SK-N-SH treated with all-trans-retinoic acid at 6 μM for 48 hours (cell line): ENCODE results near the gene KIF2C.

Experiments
- ARNTL ChIP-seq: fragments of 450-650 bp; formaldehyde crosslinking; IDR thresholded peaks from 2 replicates; pipeline ENCODE4 v1.5.0; 2020; ENCODE audit warnings: low read depth, mild to moderate bottlenecking, moderate library complexity, borderline replicate concordance
- BACH2 ChIP-seq: fragments of 250-450 bp; sonication (Bioruptor Pico); IDR thresholded peaks from 2 replicates; pipeline ENCODE4 v1.9.0; 2021; ENCODE audit warnings: mild to moderate bottlenecking, borderline replicate concordance
- ESRRG ChIP-seq: fragments of 250-450 bp; sonication (Bioruptor Pico); IDR thresholded peaks from 2 replicates; pipeline ENCODE4 v1.6.1; 2021; ENCODE audit warnings: mild to moderate bottlenecking
- ISL1 ChIP-seq: fragments of 250-450 bp; sonication (Bioruptor Pico); IDR thresholded peaks from 2 replicates; pipeline ENCODE4 v2.1.2; 2022; ENCODE audit warnings: mild to moderate bottlenecking, moderate library complexity
- PPARA ChIP-seq: fragments of 250-450 bp; sonication (Bioruptor Pico); IDR thresholded peaks from 2 replicates; pipeline ENCODE4 v1.5.0; 2020; ENCODE audit warnings: mild to moderate bottlenecking, borderline replicate concordance
- RARB ChIP-seq: fragments of 250-450 bp; sonication (Bioruptor Pico); IDR thresholded peaks from 2 replicates; pipeline ENCODE4 v1.8.0; 2021; ENCODE audit warnings: mild to moderate bottlenecking, moderate library complexity
- ZFP3 ChIP-seq: fragments of 250-450 bp; sonication (Bioruptor Pico); IDR thresholded peaks from 2 replicates; pipeline ENCODE4 v1.5.0; 2020; ENCODE audit warnings: mild to moderate bottlenecking, moderate library complexity
- ZNF70 ChIP-seq: fragments of 450-650 bp; formaldehyde crosslinking; IDR thresholded peaks from 2 replicates; pipeline ENCODE4 v1.5.0; 2020; ENCODE audit warnings: mild to moderate bottlenecking, moderate library complexity
- ZNF8 ChIP-seq: fragments of 450-650 bp; formaldehyde crosslinking; IDR thresholded peaks from 2 replicates; pipeline ENCODE4 v1.5.0; 2020; ENCODE audit warnings: mild to moderate bottlenecking, moderate library complexity
- TF ChIP-seq, protein P1 (sequence below): fragments of 250-450 bp; sonication (Bioruptor Pico); IDR thresholded peaks from 2 replicates; pipeline ENCODE4 v1.8.0; 2020; ENCODE audit warnings: mild to moderate bottlenecking, moderate library complexity, borderline replicate concordance
- TF ChIP-seq, protein P2 (sequence below): fragments of 250-450 bp; sonication (Bioruptor Pico); IDR thresholded peaks from 2 replicates; pipeline ENCODE4 v1.5.1; 2021; ENCODE audit warnings: mild to moderate bottlenecking, moderate library complexity
- TF ChIP-seq, protein P3 (sequence below): fragments of 250-450 bp; sonication (Bioruptor Pico); IDR thresholded peaks from 2 replicates; pipeline ENCODE4 v1.8.0; 2021; ENCODE audit warnings: low read depth, mild to moderate bottlenecking, moderate library complexity, borderline replicate concordance

DNA sequence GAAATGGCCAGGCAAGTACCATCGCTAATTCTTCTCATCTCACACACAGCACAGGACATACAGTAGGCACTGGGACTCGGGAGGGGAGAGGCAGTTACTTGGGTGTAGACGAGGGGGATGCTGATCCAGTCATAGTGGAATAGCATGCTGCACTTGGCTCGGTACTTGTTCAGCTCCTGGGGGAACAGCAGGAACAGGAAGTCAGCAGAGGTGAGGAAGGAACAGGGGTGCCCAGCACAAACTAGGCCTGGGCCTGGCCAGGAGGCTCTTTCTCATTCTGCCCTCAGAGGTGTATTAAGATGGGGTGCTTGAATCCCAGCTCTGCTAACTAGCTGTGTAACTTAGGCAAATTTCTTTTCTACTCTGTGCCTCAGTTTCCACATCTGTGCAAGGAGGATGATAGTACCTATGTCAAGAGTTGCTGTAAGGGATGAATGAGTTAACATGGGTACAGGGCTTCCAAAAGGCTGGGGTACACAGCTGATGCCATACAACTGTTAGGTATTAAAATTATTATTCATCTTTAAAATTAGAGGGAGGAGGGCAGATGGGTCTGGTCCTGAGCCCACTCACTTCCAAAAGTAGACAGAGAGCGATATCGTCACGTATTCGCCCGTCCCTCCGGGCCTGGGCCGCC, 46.0 kb downstream of the KIF2C start:
- no peak for TF ChIP-seq RARB (CRISPR knock-in tag)
- TF ChIP-seq ARNTL (CRISPR knock-in tag): no peak
- TF ChIP-seq ZNF8 (CRISPR knock-in tag): no peak
- TF ChIP-seq, protein P1, sequence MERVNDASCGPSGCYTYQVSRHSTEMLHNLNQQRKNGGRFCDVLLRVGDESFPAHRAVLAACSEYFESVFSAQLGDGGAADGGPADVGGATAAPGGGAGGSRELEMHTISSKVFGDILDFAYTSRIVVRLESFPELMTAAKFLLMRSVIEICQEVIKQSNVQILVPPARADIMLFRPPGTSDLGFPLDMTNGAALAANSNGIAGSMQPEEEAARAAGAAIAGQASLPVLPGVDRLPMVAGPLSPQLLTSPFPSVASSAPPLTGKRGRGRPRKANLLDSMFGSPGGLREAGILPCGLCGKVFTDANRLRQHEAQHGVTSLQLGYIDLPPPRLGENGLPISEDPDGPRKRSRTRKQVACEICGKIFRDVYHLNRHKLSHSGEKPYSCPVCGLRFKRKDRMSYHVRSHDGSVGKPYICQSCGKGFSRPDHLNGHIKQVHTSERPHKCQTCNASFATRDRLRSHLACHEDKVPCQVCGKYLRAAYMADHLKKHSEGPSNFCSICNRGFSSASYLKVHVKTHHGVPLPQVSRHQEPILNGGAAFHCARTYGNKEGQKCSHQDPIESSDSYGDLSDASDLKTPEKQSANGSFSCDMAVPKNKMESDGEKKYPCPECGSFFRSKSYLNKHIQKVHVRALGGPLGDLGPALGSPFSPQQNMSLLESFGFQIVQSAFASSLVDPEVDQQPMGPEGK (CRISPR knock-in tag): no peak
- no peak for TF ChIP-seq ZFP3 (CRISPR knock-in tag)
- TF ChIP-seq ESRRG (CRISPR knock-in tag): no peak
- TF ChIP-seq PPARA (CRISPR knock-in tag): no peak
- TF ChIP-seq BACH2 (CRISPR knock-in tag): no peak
- no peak for TF ChIP-seq ZNF70 (CRISPR knock-in tag)
- TF ChIP-seq ISL1 (CRISPR knock-in tag): no peak
- TF ChIP-seq, protein P2, sequence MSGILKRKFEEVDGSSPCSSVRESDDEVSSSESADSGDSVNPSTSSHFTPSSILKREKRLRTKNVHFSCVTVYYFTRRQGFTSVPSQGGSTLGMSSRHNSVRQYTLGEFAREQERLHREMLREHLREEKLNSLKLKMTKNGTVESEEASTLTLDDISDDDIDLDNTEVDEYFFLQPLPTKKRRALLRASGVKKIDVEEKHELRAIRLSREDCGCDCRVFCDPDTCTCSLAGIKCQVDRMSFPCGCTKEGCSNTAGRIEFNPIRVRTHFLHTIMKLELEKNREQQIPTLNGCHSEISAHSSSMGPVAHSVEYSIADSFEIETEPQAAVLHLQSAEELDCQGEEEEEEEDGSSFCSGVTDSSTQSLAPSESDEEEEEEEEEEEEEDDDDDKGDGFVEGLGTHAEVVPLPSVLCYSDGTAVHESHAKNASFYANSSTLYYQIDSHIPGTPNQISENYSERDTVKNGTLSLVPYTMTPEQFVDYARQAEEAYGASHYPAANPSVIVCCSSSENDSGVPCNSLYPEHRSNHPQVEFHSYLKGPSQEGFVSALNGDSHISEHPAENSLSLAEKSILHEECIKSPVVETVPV (CRISPR knock-in tag): no peak
- TF ChIP-seq, protein P3, sequence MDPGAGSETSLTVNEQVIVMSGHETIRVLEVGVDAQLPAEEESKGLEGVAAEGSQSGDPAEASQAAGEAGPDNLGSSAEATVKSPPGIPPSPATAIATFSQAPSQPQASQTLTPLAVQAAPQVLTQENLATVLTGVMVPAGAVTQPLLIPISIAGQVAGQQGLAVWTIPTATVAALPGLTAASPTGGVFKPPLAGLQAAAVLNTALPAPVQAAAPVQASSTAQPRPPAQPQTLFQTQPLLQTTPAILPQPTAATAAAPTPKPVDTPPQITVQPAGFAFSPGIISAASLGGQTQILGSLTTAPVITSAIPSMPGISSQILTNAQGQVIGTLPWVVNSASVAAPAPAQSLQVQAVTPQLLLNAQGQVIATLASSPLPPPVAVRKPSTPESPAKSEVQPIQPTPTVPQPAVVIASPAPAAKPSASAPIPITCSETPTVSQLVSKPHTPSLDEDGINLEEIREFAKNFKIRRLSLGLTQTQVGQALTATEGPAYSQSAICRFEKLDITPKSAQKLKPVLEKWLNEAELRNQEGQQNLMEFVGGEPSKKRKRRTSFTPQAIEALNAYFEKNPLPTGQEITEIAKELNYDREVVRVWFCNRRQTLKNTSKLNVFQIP (CRISPR knock-in tag): no peak
